IMR-90 (cell line): Measurements from ENCODE around the gene SLC39A11. TPM values are rescaled to one million over a fixed set of nuclear protein-coding genes. Genes with fewer than 3 reads are reported as not detected.
A peak's percentile ranks its signal among the peaks of the same experiment; 100 is the strongest.

Source experiments
- ATAC-seq: fragments of 200-7000 bp; cut with Tn5 transposase; 2 replicates; pipeline ENCODE4 v1.9.1; 2020; ENCODE audit warnings: low read depth, mild to moderate bottlenecking, moderate library complexity
- BruUV-seq: library from RNA; stranded (reverse); fragments of 400-500 nt; replicated peaks from 2 replicates; lab custom pipeline; 2021; lab: Mats Ljungman, UMichigan
- CTCF ChIA-PET: fragments of 300-600 bp; formaldehyde crosslinking; extraction: SDS; loops from one replicate; lab custom pipeline; 2021; ENCODE audit warnings: antibody characterized with exemption; lab: Yijun Ruan, JAX
- POLR2A ChIA-PET: fragments of 300-600 bp; sonication (Branson Sonifier 250); formaldehyde crosslinking; loops from one replicate; lab custom pipeline; 2022; ENCODE audit warnings: antibody characterized with exemption; ENCODE audit not compliant: unreplicated experiment; lab: Charles Lee
- DNase-seq: peaks from one replicate; pipeline ENCODE4 v3.0.0; 2013
- H2AFZ ChIP-seq: replicated peaks from 2 replicates; pipeline ENCODE3; 2013; ENCODE audit warnings: low read length, mild to moderate bottlenecking; ENCODE audit not compliant: poor library complexity
- H2AK5ac ChIP-seq: 2 replicates; pipeline ENCODE4 v1.6.1; 2013; ENCODE audit warnings: low read depth, low read length, inconsistent platforms
- H2AK9ac ChIP-seq: replicated peaks from 2 replicates; pipeline ENCODE3; 2013; ENCODE audit warnings: mild to moderate bottlenecking, low read depth, low read length, moderate library complexity; ENCODE audit not compliant: poor library complexity
- H2BK120ac ChIP-seq: 2 replicates; pipeline ENCODE4 v1.6.1; 2013; ENCODE audit warnings: low read depth, low read length, inconsistent platforms
- H2BK15ac ChIP-seq: 3 replicates; pipeline ENCODE4 v1.6.1; 2013; ENCODE audit warnings: low read depth, low read length, inconsistent platforms
- H2BK20ac ChIP-seq: 2 replicates; pipeline ENCODE4 v1.6.1; 2013; ENCODE audit warnings: low read depth, mild to moderate bottlenecking, inconsistent platforms, low read length, moderate library complexity
- H2BK5ac ChIP-seq: 2 replicates; pipeline ENCODE4 v1.6.1; 2013; ENCODE audit warnings: mild to moderate bottlenecking, low read depth, low read length, inconsistent platforms; ENCODE audit not compliant: poor library complexity, severe bottlenecking
- H3K14ac ChIP-seq: replicated peaks from 2 replicates; pipeline ENCODE4 v1.6.1; 2013; ENCODE audit warnings: low read depth, low read length, inconsistent platforms
- H3K18ac ChIP-seq: 2 replicates; pipeline ENCODE4 v1.6.1; 2013; ENCODE audit warnings: low read depth, low read length, control low read depth
- H3K23ac ChIP-seq: 2 replicates; pipeline ENCODE4 v1.6.1; 2013; ENCODE audit warnings: low read depth, low read length, inconsistent platforms
- H3K27ac ChIP-seq: 2 replicates; pipeline ENCODE4 v1.5.1; 2013; ENCODE audit warnings: mild to moderate bottlenecking, control low read depth, low read length; ENCODE audit not compliant: insufficient read depth
- H3K27me3 ChIP-seq: 2 replicates; pipeline ENCODE4 v1.6.1; 2013; ENCODE audit warnings: low read length; ENCODE audit not compliant: control insufficient read depth, insufficient read depth
- H3K36me3 ChIP-seq: 2 replicates; pipeline ENCODE4 v1.6.1; 2013; ENCODE audit warnings: low read length, mixed read lengths; ENCODE audit not compliant: control insufficient read depth, insufficient read depth
- H3K4ac ChIP-seq: 2 replicates; pipeline ENCODE4 v1.6.1; 2013; ENCODE audit warnings: low read depth, low read length, inconsistent platforms
- H3K4me1 ChIP-seq: 2 replicates; pipeline ENCODE4 v1.6.1; 2013; ENCODE audit warnings: low read length, mixed read lengths; ENCODE audit not compliant: control insufficient read depth, insufficient read depth
- H3K4me2 ChIP-seq: 2 replicates; pipeline ENCODE4 v1.6.1; 2013; ENCODE audit warnings: low read depth, mild to moderate bottlenecking, control low read depth, low read length, moderate library complexity
- H3K4me3 ChIP-seq: 2 replicates; pipeline ENCODE4 v1.5.1; 2013; ENCODE audit warnings: low read depth, mild to moderate bottlenecking, control low read depth, low read length, moderate library complexity; ENCODE audit not compliant: insufficient read depth
- H3K56ac ChIP-seq: 2 replicates; pipeline ENCODE4 v1.6.1; 2013; ENCODE audit warnings: low read length, inconsistent platforms; ENCODE audit not compliant: insufficient read depth; ENCODE audit errors: extremely low read depth
- H3K79me1 ChIP-seq, 2 experiments: 2 replicates each; pipeline ENCODE4 v1.6.1; 2013; ENCODE audit warnings: low read length in 2 of 2, inconsistent platforms in 1 of 2, low read depth in 1 of 2
- H3K9ac ChIP-seq: 2 replicates; pipeline ENCODE4 v1.6.1; 2013; ENCODE audit warnings: low read depth, low read length, control low read depth
- H3K9me1 ChIP-seq: 2 replicates; pipeline ENCODE4 v1.6.1; 2013; ENCODE audit warnings: low read length, inconsistent platforms; ENCODE audit not compliant: insufficient read depth
- H3K9me3 ChIP-seq: 2 replicates; pipeline ENCODE4 v1.6.1; 2013; ENCODE audit warnings: low read length; ENCODE audit not compliant: control insufficient read depth, insufficient read depth
- H4K20me1 ChIP-seq: 2 replicates; pipeline ENCODE4 v1.6.1; 2013; ENCODE audit warnings: low read length, inconsistent platforms; ENCODE audit not compliant: insufficient read depth
- H4K5ac ChIP-seq: 2 replicates; pipeline ENCODE4 v1.6.1; 2013; ENCODE audit warnings: mild to moderate bottlenecking, low read depth, low read length, control low read depth
- H4K8ac ChIP-seq, 2 experiments: 2 replicates each; pipeline ENCODE4 v1.6.1; 2013; ENCODE audit warnings: low read depth in 2 of 2, low read length in 2 of 2, control low read depth in 1 of 2, inconsistent platforms in 1 of 2
- H4K91ac ChIP-seq: 2 replicates; pipeline ENCODE4 v1.6.1; 2013; ENCODE audit warnings: low read depth, low read length, inconsistent platforms; ENCODE audit not compliant: insufficient read depth
- CEBPB ChIP-seq: IDR thresholded peaks from 2 replicates; pipeline ENCODE4 v1.6.1; 2012; ENCODE audit warnings: low read depth, low read length, improper control_type of control experiment
- NFE2L2 ChIP-seq: fragments of 150-350 bp; IDR thresholded peaks from 2 replicates; pipeline ENCODE4 v1.6.1; 2016; ENCODE audit warnings: low read depth, mild to moderate bottlenecking, low read length
- WGBS, 2 experiments: methylation state at CpG; one replicate each; pipeline versions ENCODE4 v1.1.5 to v1.1.7; 2013; ENCODE audit warnings: missing lambda C conversion rate in 2 of 2; ENCODE audit not compliant: insufficient read length in 1 of 2; ENCODE audit errors: extremely low coverage in 2 of 2; 5-methylcytosine and 5-hydroxymethylcytosine counted together
- dilution Hi-C: fragments of 300-500 bp; cut with HindIII; formaldehyde crosslinking; loops from one replicate; pipeline ENCODE4 v1.14.3; 2018; ENCODE audit warnings: low sequenced_read_pairs; ENCODE audit not compliant: unreplicated experiment
- in situ Hi-C: fragments of 300-500 bp; cut with MboI; formaldehyde crosslinking; loops from 3 replicates; pipeline ENCODE4 v1.14.3; 2019; ENCODE audit warnings: low sequenced_read_pairs, inconsistent platforms, mixed read lengths
- intact Hi-C: fragments of 100-400 bp; cut with micrococcal nuclease; formaldehyde crosslinking; loops from 2 replicates; pipeline ENCODE4 v1.10.0; 2022
- polyA plus RNA-seq, 3 experiments: library from polyadenylated mRNA; depleted of rRNA; stranded (reverse); fragments of >200 nt; gene quantifications; 2 replicates each; pipeline ENCODE4 v1.2.3, GENCODE V29; 2012; ENCODE audit warnings: low replicate concordance in 1 of 3
- total RNA-seq: library from RNA; depleted of rRNA; stranded (reverse); fragments of >200 nt; gene quantifications from 2 replicates; pipeline ENCODE4 v1.2.3, GENCODE V29; 2012
- TF ChIP-seq, protein P1 (sequence below): fragments of 150-350 bp; IDR thresholded peaks from 2 replicates; pipeline ENCODE4 v1.6.1; 2017; ENCODE audit warnings: mild to moderate bottlenecking, antibody characterized with exemption, low read length, low read depth

SLC39A11 gene
- total and polyA plus RNA-seq, 2 of the 4 experiments (the other 2 are of a cell fraction): 8.8 to 14.3 TPM

DNA sequence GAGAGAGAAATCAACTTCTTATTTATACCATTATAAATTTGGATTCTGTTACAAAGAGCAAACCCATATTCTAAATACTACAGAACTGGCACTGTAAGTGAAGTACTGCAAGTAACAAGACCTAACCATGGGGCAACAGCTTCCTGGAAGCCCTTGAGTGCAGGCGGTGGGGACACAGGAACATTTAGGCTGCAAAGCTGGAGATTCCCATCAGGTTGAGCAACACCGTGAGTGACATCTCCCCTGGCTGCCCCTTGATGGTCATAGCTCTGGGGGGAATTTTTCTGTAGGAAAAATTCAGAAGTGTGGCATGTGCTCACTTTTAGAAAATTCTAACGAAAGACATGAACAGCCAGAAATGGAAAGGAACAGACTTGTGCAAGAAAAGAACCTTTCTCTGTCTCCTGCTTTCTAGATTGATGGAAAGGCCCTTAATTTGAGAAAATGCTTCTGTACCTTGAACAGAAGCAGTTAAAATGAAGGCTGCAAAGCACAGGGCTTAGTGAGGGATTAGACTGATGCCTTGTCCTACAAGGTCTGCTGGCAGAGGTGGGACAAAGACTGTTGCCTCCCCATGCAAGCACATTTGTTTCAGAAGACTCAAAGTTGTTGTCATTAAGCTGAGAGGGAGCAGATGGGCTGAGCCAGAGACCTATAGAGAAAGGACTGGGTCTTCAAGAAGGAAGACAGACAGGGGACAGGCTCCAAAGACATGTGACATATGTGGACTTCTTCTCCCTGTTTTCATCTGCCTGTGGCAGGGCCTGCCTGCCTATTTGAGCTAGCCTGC, 380.8 kb downstream of the SLC39A11 start (continued):
- TF ChIP-seq, protein P1, sequence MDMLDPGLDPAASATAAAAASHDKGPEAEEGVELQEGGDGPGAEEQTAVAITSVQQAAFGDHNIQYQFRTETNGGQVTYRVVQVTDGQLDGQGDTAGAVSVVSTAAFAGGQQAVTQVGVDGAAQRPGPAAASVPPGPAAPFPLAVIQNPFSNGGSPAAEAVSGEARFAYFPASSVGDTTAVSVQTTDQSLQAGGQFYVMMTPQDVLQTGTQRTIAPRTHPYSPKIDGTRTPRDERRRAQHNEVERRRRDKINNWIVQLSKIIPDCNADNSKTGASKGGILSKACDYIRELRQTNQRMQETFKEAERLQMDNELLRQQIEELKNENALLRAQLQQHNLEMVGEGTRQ: no peak

- Histone ChIP-seq H4K8ac (no peak overlapping the region), H3K18ac (no peak overlapping the region), H3K56ac (no peak overlapping the region), H3K36me3 (no peaks in the 10 kb centered on the region; the same call in 1 of the 2 replicates), H2AK9ac (no peak overlapping the region), H3K4ac (no peak overlapping the region), H3K9ac (no peak overlapping the region), H4K20me1 (no peaks in the 10 kb centered on the region), H4K91ac (no peak overlapping the region), H3K27ac (no peak overlapping the region), H2BK15ac (no peak overlapping the region), H2BK120ac (no peak overlapping the region), H3K9me3 (peaks cover 11% of the 10 kb centered on the region), H4K5ac (no peak overlapping the region), H3K23ac (no peak overlapping the region), H3K14ac (no peak overlapping the region), H3K79me1 (no peaks in the 10 kb centered on the region), H2AFZ (no peak overlapping the region), H3K27me3 (no peaks in the 10 kb centered on the region), H3K4me1 (peaks cover 4% of the 10 kb centered on the region; the same call in 1 of the 2 replicates), H2BK5ac (no peak overlapping the region), H3K4me2 (no peak overlapping the region), H2AK5ac (no peak overlapping the region), H2BK20ac (no peak overlapping the region), H3K4me3 (no peak overlapping the region), H3K9me1 (peaks cover 2% of the 10 kb centered on the region; the same call in 1 of the 2 replicates)
- 86% methylated on average over 1 of the region's 1 CpG; no CpG with 5 or more reads in 1 of the 2 experiments for WGBS, 2 experiments
- dilution Hi-C loops (no loop called here), intact Hi-C loops (no loop called here), in situ Hi-C loops (loop anchor here (10.0 kb wide), 1 partner anchor 136 kb away; no protein-coding TSS in a partner anchor)
- TF ChIP-seq NFE2L2 (no peak), CEBPB (peak; percentile 74)
- BruUV-seq: no TSS peak
- ATAC-seq (no peak), DNase-seq (no peak)
- ChIA-PET CTCF (no interaction called here), POLR2A (no interaction called here)
These were observed 381.7 kb downstream of the SLC39A11 start for GRCh38 chr17:72710834-72711233.
